Mononuclear cell (primary cell): ENCODE results near the gene SPHK1. TPM values are rescaled to one million over a fixed set of nuclear protein-coding genes. Genes with fewer than 3 reads are reported as not detected.
"Not testable (repeated sequence)": the region's sequence is repeated elsewhere in the genome, so short reads cannot be mapped to it uniquely, and the experiment has no call there.

Experiments
- H3K27me3 ChIP-seq: 2 replicates; pipeline ENCODE4 v1.6.0; 2011; ENCODE audit warnings: low read length, control low read depth; ENCODE audit not compliant: insufficient read depth
- H3K4me1 ChIP-seq: 2 replicates; pipeline ENCODE4 v1.5.1; 2011; ENCODE audit warnings: mild to moderate bottlenecking, low read length, control low read depth; ENCODE audit not compliant: insufficient read depth
- H3K4me3 ChIP-seq: 2 replicates; pipeline ENCODE4 v1.5.1; 2011; ENCODE audit warnings: mild to moderate bottlenecking, low read length, moderate library complexity
- H3K9me3 ChIP-seq: 2 replicates; pipeline ENCODE4 v1.5.1; 2011; ENCODE audit warnings: low read depth, mild to moderate bottlenecking, control low read depth, low read length
- total RNA-seq: library from RNA; depleted of rRNA; stranded (reverse); fragments of >200 nt; gene quantifications from one replicate; pipeline ENCODE4 v1.2.3, GENCODE V29; 2012

The SPHK1 gene, protein sequence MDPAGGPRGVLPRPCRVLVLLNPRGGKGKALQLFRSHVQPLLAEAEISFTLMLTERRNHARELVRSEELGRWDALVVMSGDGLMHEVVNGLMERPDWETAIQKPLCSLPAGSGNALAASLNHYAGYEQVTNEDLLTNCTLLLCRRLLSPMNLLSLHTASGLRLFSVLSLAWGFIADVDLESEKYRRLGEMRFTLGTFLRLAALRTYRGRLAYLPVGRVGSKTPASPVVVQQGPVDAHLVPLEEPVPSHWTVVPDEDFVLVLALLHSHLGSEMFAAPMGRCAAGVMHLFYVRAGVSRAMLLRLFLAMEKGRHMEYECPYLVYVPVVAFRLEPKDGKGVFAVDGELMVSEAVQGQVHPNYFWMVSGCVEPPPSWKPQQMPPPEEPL
- total RNA-seq, result 19.2 TPM

DNA sequence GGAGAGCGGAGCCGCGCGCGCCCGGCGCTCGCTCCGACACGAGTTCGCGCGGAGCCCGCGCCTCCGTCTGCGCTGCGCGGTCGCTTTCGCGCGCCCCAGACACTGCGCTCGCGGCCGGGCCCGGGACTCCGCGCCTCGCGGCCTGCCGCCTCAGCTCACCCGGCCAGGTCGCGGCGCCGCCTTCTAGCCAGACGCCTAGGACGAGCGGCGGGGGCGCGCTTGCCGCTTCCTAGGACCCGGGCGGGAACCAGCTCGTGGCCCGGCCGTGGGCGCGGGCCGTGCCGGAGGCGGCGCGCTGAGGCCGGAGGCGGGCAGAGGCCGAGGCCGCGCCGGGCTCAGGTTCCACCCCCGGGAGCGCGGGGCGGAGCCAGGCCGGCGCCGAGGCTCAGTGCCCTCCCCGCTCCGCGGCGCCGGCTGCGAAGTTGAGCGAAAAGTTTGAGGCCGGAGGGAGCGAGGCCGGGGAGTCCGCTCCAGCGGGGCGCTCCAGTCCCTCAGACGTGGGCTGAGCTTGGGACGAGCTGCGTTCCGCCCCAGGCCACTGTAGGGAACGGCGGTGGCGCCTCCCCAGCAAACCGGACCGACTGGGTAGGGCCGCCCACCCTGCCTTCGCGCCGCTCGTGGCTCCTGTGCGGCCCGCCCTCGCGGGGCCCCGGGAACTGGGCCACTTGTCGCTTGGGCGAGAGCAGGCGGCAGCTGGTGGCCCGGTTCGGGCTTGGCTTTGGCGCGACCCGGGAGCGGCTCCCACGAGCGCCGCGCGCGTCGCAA is at the start of gene SPHK1:
Gene SPHK1, plus strand, starts transcription at position 388 of the 765 bp plus-strand sequence. CDS start 1,036 bp downstream, outside the sequence.
- peak within 1 kb of the TSS; percentile 45 for H3K4me3 ChIP-seq

DNA sequence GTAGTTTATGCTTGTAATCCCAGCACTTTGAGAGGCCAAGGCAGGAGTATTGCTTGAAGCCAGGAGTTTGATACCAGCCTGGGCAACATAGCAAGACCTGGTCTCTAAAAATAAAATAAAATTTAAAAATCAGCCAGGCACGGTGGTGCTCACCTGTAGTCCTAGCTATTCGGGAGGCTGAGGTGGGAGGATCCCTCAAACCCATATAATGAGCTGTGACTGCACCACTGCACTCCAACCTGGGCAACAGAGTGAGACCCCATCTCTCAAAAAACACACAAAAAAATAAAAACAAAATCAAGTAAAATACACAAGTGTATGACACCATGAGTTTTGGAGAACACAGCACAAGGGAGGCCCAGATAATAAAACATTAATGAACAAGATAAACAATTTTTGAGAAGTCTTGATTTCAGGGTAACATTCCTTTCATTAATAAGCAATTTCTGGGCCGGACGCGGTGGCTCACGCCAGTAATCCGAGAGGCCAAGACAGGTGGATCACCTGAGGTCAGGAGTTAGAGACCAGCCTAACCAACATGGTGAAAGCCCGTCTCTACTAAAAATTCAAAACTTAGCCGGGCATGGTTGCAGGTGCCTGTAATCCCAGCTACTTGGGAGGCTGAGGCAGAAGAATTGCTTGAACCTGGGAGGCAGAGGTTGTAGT is 48.6 kb upstream of the SPHK1 start:
- Histone ChIP-seq H3K9me3 (no peaks in the 10 kb centered on the region), H3K4me3 (no peak overlapping the region), H3K4me1 (no peaks in the 10 kb centered on the region), H3K27me3 (no peaks in the 10 kb centered on the region)

More for the DNA sequence above, at the start of gene SPHK1:
- H3K27me3 ChIP-seq, result peaks cover 6% of the 10 kb centered on the region
- H3K9me3 ChIP-seq, result no peaks in the 10 kb centered on the region
- peaks cover 47% of the 10 kb centered on the region for H3K4me1 ChIP-seq

DNA sequence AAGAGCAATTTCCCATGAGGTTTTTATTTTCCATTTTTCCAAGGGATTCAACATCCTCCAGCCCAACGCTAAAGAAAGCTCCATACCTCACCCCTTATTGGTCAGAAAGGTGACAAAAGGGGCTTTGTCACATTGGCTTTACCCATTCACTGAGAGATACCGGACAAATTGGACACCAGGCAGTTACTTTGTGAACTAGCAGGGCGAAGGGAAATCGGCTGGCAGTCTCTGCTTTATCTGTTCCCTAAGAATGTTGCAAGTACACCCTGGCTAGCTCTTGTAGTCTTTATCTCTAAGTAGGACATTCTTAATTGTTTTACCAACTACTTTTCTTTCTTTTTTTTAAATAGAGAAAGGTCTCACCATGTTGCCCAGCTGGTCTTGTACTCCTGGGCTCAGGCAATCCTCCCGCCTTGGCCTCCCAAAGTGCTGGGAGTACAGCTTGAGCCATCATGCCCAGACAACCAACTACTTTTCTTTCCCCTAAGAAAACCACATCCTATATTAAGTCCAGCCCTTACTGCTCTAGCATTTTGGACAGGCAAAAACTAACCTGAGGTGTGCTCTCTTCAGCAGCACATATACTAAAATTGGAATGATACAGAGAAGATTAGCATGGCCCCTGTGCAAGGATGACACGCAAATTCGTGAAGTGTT is 47.5 kb upstream of the SPHK1 start:
- Histone ChIP-seq H3K27me3 (no peaks in the 10 kb centered on the region), H3K4me3 (no peak overlapping the region), H3K9me3 (no peaks in the 10 kb centered on the region), H3K4me1 (no peaks in the 10 kb centered on the region)

DNA sequence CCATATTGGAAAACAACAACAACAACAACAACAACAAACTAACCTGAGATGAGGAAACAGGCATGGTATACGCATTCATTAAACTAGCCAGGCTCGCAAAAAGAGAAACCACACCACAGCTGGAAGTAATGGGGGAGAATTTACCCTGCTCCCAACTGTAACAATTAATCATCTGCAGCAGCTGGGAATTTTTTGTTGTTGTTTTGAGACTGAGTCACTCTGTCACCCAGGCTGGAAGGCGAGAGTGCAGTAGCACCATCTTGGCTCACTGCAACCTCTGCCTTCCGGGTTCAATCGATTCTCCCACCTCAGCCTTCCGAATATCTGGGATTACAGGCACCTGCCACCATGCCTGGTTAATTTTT is 47.0 kb upstream of the SPHK1 start:
- Histone ChIP-seq H3K4me1 (no peaks in the 10 kb centered on the region), H3K9me3 (no peaks in the 10 kb centered on the region), H3K4me3 (no peak overlapping the region), H3K27me3 (no peaks in the 10 kb centered on the region)

DNA sequence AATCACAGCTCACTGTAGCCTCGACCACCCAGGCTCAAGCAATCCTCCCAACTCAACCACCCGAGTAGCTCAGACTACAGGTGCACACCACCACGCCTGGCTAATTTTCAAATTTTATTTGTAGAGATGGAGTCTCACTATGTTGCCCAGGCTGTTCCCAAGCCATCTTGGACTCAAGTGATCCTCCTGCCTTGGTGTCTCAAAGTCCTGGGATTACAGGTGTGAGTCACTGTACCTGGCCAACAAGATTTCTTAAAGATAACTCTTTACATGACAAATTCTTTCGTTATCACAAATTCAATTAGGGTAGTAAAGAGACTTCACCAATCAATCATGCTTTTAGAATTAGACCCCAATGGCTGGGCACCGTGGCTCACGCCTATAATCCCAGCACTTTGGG is 43.1 kb upstream of the SPHK1 start:
- Histone ChIP-seq H3K4me1 (no peaks in the 10 kb centered on the region), H3K9me3 (no peaks in the 10 kb centered on the region), H3K27me3 (no peaks in the 10 kb centered on the region), H3K4me3 (no peak overlapping the region)

DNA sequence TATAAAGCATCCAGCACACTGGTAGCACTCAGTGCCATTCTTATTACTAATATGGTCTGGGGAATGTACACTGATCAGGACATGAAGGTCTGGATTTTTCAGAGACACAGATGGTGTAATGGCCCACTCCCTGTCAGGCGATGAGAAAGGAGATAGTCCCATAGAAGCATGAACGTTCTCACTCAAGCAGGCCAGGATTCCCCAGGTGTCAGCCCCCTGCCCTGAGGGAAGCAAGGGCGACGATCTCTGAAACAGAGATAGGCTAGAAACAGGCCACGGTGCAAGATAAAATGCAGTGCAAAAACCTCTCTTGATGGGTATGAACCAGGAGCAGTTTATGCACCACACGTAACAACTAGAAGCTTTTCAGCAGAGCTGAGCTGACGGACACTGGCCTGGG is 41.3 kb upstream of the SPHK1 start:
- H3K27me3 ChIP-seq, result no peaks in the 10 kb centered on the region
- H3K4me3 ChIP-seq, result no peak overlapping the region
- no peaks in the 10 kb centered on the region for H3K9me3 ChIP-seq
- no peaks in the 10 kb centered on the region for H3K4me1 ChIP-seq

DNA sequence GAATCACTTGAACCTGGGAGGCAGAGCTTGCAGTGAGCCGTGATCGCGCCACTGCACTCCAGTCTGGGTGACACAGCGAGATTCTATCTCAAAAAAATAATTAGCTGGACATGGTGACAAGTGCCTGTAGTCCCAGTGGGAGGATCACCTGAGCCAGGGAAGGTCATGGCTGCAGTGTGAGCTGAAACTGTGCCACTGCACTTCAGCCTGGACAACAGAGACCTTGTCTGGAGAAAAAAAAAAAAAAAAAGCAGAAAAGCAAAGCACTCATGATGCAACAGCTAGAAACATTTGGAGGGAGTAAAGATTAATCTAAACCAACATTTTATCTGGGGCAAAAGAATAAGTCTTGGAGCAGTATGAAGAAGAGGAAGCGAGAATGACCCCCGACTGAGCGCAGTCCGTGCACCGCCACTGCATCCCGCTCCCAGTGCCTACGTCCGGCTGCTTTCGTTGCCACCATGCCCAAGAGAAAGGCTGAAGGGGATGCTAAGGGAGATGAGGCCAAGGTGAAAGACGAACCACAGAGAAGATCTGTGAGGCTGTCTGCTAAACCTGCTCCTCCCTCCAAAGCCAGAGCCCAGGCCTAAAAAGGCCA is 38.9 kb upstream of the SPHK1 start:
- no peak overlapping the region for H3K4me3 ChIP-seq
- H3K27me3 ChIP-seq, result no peaks in the 10 kb centered on the region
- H3K4me1 ChIP-seq, result no peaks in the 10 kb centered on the region
- H3K9me3 ChIP-seq, result no peaks in the 10 kb centered on the region

DNA sequence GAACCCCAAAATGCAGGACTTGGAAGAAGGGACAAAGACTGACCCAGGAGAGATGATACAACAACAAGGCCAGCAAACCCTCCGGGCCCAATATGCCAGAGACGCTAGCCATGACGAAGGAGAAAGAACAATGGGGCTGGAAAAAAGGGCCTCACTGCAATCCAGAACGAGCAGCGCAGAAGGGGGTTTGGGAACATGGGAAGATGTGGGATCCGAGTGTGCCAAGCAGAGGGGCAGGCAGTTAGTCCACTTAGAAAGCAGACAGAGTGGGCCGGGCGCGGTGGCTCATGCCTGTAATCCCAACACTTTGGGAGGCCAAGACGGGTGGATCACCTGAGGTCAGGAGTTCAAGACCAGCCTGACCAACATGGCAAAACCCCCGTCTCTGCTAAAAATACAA is 37.5 kb upstream of the SPHK1 start:
- H3K4me1 ChIP-seq, H3K9me3 ChIP-seq, H3K27me3 ChIP-seq, H3K4me3 ChIP-seq: not testable (repeated sequence)

DNA sequence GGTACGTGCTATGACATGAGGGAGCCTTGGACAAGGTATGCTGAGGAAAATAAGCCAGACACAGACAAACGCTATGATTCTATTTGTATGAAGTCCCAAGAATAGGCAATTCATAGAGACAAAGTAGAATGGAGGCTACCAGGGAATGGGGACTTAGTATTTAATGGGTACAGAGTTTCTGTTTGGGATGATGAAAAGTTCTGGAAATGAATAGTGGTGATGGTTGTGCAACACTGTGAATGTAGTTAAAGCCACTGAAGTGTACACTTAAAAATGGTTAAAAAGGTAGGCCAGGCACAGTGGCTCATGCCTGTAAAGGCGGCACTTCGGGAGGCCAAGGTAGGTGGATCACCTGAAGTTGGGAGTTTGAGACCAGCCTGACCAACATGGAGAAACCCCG is 33.9 kb upstream of the SPHK1 start:
- no peaks in the 10 kb centered on the region for H3K9me3 ChIP-seq
- H3K27me3 ChIP-seq, result no peaks in the 10 kb centered on the region
- no peak overlapping the region for H3K4me3 ChIP-seq
- peaks cover 16% of the 10 kb centered on the region for H3K4me1 ChIP-seq

DNA sequence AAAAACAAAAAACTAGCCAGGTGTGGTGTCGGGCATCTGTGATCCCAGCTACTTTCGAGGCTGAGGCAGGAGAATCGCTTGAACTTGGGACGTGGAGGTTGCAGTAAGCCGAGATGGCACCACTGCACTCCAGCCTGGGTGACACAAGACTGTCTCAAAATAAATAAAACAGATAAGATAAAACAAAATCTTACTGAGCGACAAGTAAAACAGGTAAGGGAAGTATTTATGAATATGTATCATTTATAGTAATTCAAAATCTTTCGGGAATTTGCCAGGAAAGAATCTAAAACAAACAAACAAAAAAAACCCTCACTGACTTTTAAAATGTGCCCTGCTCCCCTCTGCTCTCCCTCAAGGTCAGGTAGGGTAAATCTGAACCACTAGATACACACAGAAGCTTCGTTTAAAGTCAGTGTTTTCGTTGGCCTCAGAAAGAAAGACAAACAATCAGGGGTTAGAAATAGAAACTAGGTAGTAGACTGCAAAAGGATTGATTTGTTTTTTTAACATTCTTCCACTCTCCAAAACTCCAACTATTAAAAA is 32.8 kb upstream of the SPHK1 start:
- no peaks in the 10 kb centered on the region for H3K27me3 ChIP-seq
- H3K4me3 ChIP-seq, result no peak overlapping the region
- H3K4me1 ChIP-seq, result peaks cover 16% of the 10 kb centered on the region
- no peaks in the 10 kb centered on the region for H3K9me3 ChIP-seq

DNA sequence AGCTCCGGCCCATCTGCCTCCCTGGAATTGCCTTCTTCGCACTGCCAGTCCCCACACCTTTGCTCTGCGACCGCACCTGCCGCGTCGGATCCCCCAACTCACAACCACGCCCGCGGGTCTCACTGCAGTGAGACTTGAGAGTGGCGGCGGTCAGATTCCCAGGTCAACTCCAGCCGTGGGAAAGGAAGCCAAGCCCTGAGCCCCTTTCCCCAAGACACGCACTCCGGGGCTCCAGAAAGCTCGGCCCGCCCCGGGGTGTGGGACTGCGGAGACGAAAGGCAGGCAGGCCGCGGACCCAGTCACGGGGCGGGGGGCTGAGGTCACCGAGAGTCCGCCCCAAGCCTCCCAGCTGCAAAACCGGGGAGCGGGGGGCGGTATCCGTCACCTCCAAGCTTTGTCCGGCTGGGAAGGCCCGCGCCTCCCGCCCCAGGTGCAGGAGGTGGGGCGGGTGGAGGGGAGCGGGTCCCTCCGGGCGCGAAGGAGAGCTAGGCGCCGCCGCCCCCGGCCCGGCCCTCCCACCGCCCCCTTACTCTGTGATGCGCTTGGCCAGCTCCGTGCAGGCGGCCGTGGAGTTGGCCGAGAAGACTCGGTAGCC is 31.3 kb upstream of the SPHK1 start:
- Histone ChIP-seq H3K4me1 (peaks cover 16% of the 10 kb centered on the region), H3K9me3 (no peaks in the 10 kb centered on the region), H3K27me3 (no peaks in the 10 kb centered on the region), H3K4me3 (peak overlapping the region; percentile 69)

DNA sequence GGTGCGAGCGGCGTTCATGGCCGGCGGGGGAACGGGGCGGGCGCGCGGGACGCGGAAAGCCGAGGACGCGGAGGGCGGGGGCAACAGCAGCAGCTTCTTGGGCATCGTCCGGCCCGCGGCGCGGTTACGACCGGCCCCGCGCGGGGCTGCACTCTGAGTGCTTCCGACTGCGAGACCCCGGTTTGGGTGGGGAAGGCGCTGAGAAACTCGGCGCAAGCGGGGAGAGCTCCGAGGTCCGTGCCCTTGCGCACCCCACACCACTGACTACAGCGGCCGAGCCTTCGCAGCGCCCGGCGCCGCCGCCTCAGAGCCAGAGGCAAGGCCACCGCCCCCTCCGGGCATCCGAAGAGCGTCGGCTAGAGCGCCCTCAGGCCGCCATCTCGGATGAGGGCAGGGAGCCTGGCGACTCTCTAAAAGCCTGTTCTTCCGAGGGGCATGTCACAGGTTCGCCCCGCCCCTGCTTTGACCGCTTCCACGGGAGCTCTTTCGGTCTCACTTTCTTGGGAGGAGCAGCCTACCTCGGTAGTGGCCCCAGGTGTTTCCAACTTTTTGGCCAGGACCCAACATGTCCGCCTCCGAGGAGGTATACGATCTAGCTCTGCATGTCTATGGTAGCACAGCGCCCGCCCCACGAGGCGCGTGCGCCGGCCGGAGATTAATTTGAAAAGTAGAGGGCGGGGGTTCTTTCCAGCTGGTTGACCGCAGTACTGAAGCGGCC is 30.7 kb upstream of the SPHK1 start, which contains the start of gene PRPSAP1:
Gene PRPSAP1, minus strand, starts transcription at position 318 of the 718 bp plus-strand sequence. Its CDS starts 213 bp downstream, at position 105.
- H3K4me3 ChIP-seq, result peak within 1 kb of the TSS; percentile 69
- H3K27me3 ChIP-seq, result no peaks in the 10 kb centered on the region
- peaks cover 16% of the 10 kb centered on the region for H3K4me1 ChIP-seq
- no peaks in the 10 kb centered on the region for H3K9me3 ChIP-seq

DNA sequence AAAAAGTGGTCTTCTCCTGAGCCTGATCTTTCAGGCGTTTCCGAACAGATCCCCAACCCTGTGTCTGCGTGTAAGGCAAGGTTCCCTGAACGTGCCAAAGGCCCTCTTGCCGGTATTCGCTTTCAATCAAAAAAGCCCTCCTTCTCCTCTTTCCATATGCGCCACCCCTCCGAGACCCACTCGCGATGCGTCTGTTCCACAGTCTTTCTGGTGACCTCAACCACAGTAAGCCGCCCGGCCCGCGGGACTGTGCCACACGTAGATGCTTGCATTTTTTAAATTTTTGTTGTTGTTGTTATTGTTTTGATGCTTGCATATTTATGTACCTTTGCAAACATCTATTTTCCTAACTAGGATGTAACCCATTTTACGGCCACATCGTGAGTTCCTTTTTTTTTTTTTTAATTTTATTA is 30.1 kb upstream of the SPHK1 start:
- H3K9me3 ChIP-seq, result no peaks in the 10 kb centered on the region
- H3K4me1 ChIP-seq, result peaks cover 16% of the 10 kb centered on the region
- H3K4me3 ChIP-seq, result peak overlapping the region; percentile 69
- H3K27me3 ChIP-seq, result no peaks in the 10 kb centered on the region
